A549 (cell line): ENCODE data around the gene SH3RF3.

ENCODE experiments used
- CEBPB ChIP-seq, 2 experiments: fragments of >200 bp in 1 of 2; sonication (Bioruptor Twin) in 1 of 2; formaldehyde crosslinking in 1 of 2; IDR thresholded peaks; 2 replicates each; pipeline ENCODE4 v1.6.1; 2012 to 2016
- CHD2 ChIP-seq: fragments of 150-350 bp; IDR thresholded peaks from 2 replicates; pipeline ENCODE4 v1.6.1; 2014; ENCODE audit warnings: low read length; ENCODE audit not compliant: partially characterized antibody
- CTCF ChIP-seq: fragments of >200 bp; sonication (Bioruptor Twin); formaldehyde crosslinking; IDR thresholded peaks from 3 replicates; pipeline ENCODE4 v1.5.1; 2016
- ESRRA ChIP-seq: fragments of 150-350 bp; IDR thresholded peaks from 2 replicates; pipeline ENCODE4 v1.6.1; 2014; ENCODE audit warnings: mild to moderate bottlenecking, low read length, borderline replicate concordance
- MAX ChIP-seq: IDR thresholded peaks from 2 replicates; pipeline ENCODE4 v1.6.1; 2012
- PBX3 ChIP-seq: IDR thresholded peaks from 2 replicates; pipeline ENCODE4 v1.6.1; 2012
- POLR2A ChIP-seq: IDR thresholded peaks from 2 replicates; pipeline ENCODE4 v1.6.1; 2012; ENCODE audit warnings: mild to moderate bottlenecking, low read length
- POLR2AphosphoS2 ChIP-seq: conservative IDR thresholded peaks from 2 replicates; pipeline ENCODE4 v1.6.1; 2012; ENCODE audit warnings: low read length, improper control_type of control experiment, inconsistent platforms
- RFX5 ChIP-seq: fragments of 450-650 bp; IDR thresholded peaks from 2 replicates; pipeline ENCODE4 v1.7.1; 2014; ENCODE audit warnings: antibody characterized with exemption, mild to moderate bottlenecking, moderate library complexity

GRCh38 chr2:109331896-109332848 is 203.2 kb downstream of the SH3RF3 start:
- TF ChIP-seq CTCF (no peak), POLR2A (no peak), ESRRA (no peak), CEBPB (IDR thresholded peaks at IDR 0.05) (no peak), CHD2 (no peak), MAX (no peak), RFX5 (no peak), POLR2AphosphoS2 (no peak), PBX3 (no peak)
